ENCODE results near the gene SV2C.
"Not testable (repeated sequence)": the region's sequence is repeated elsewhere in the genome, so short reads cannot be mapped to it uniquely, and the experiment has no call there.

Gene SV2C

GRCh38 chr5:76332102-76332501 is 248.9 kb downstream of the SV2C start:
- TF ChIP-seq, protein P1, sequence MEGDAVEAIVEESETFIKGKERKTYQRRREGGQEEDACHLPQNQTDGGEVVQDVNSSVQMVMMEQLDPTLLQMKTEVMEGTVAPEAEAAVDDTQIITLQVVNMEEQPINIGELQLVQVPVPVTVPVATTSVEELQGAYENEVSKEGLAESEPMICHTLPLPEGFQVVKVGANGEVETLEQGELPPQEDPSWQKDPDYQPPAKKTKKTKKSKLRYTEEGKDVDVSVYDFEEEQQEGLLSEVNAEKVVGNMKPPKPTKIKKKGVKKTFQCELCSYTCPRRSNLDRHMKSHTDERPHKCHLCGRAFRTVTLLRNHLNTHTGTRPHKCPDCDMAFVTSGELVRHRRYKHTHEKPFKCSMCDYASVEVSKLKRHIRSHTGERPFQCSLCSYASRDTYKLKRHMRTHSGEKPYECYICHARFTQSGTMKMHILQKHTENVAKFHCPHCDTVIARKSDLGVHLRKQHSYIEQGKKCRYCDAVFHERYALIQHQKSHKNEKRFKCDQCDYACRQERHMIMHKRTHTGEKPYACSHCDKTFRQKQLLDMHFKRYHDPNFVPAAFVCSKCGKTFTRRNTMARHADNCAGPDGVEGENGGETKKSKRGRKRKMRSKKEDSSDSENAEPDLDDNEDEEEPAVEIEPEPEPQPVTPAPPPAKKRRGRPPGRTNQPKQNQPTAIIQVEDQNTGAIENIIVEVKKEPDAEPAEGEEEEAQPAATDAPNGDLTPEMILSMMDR (IDR thresholded peaks at IDR 0.05; ENCODE audit: low read depth, low read length): no peak
- H3K4me3 ChIP-seq (ENCODE audit: low read depth, low read length): no peak overlapping the region

DNA sequence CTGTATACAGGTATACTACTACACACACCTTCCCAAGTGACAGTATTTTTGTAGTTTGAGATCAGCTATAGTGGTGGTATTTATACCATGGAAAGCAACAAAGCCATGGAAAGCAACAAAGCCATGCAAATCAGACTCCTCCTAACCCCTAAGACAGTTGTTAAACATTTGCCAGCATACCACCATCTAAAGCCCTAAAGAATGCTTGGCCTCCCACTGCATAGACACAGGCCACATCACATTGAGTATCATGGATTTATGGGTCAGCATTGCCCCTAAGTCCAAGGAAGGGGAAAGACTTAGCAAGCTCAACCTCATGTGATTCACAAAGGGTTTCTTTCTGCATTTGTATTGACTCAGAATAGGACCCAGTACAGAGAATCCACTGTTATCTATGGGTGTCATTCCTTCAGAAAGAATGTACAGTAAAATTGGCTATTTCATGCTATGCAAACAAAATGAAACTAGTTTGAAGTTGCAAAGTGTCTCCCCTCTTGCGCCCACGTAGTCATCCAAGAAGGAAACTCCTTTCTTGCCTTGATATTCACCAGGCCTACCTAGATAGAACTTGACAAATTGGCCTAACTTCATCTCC is 249.5 kb downstream of the SV2C start:
- no peak overlapping the region for H3K4me3 ChIP-seq (ENCODE audit: low read depth, low read length)
- TF ChIP-seq, protein P1 (IDR thresholded peaks at IDR 0.05; ENCODE audit: low read depth, low read length): no peak

DNA sequence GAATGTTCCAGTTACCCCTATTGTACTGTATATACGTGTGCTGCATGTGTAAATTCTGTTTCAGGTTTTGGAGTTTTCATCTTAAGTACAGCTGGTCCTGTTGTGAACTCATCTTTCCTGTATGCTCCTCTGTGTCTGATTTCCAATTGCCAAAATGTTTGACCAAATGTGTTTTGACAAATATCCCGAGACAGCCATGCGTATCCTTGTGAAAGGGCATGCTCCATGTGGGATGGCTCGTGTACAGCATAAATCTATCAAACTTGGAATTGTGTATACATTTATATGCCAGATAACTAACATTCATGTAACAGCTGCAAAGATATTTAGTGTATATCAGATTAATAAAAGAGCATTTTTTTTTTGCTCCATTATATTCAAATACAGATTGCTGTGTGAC is 250.4 kb downstream of the SV2C start:
- TF ChIP-seq, protein P1 (IDR thresholded peaks at IDR 0.05; ENCODE audit: low read depth, low read length): no peak
- no peak overlapping the region for H3K4me3 ChIP-seq (ENCODE audit: low read depth, low read length)

GRCh38 chr5:76334574-76334973 is 251.4 kb downstream of the SV2C start:
- H3K4me3 ChIP-seq (ENCODE audit: low read depth, low read length): no peak overlapping the region
- TF ChIP-seq, protein P1 (IDR thresholded peaks at IDR 0.05; ENCODE audit: low read depth, low read length): no peak

DNA sequence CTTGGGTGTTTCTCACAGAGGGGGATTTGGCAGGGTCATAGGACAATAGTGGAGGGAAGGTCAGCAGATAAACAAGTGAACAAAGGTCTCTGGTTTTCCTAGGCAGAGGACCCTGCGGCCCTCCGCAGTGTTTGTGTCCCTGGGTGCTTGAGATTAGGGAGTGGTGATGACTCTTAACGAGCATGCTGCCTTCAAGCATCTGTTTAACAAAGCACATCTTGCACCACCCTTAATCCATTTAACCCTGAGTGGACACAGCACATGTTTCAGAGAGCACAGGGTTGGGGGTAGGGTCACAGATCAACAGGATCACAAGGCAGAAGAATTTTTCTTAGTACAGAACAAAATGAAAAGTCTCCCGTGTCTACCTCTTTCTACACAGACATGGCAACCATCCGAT is 252.3 kb downstream of the SV2C start:
- H3K4me3 ChIP-seq (ENCODE audit: low read depth, low read length): not testable (repeated sequence)

- not testable (repeated sequence) for H3K4me3 ChIP-seq (ENCODE audit: low read depth, low read length)
Measured at GRCh38 chr5:76336253-76336809, 253.1 kb downstream of the SV2C start.

DNA sequence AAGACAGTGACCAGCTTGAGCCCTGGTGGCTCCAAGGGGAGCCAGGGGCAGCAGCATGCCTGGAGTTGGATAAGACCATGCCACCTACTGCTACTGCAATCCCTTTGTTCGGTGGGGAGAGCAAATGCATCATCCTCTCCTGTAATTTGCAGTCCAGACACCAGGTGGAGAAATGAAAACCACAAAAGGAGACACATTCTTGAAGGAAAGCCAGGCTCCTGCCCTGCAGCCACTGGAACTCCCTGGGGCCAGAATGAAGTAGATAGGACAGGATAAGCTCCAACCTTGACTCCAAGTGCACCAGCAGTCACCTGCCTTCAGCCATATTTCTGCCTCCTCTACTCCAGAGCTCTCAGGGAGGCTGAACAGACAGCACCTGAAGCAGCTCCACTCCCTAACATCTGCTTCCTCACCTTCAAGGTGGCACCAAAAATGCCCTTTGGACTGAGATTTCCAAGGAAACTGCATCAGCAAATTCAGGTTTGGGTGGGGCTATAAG is 254.8 kb downstream of the SV2C start:
- no peak overlapping the region for H3K4me3 ChIP-seq (ENCODE audit: low read depth, low read length)
- TF ChIP-seq, protein P1 (IDR thresholded peaks at IDR 0.05; ENCODE audit: low read depth, low read length): no peak

- H3K4me3 ChIP-seq (ENCODE audit: low read depth, low read length): no peak overlapping the region
- TF ChIP-seq, protein P1 (IDR thresholded peaks at IDR 0.05; ENCODE audit: low read depth, low read length): no peak
Measured at GRCh38 chr5:76339919-76340318, 256.7 kb downstream of the SV2C start.
